Naive B cell (primary cell): ENCODE measurements around the gene CTDSPL. TPM values are rescaled to one million over a fixed set of nuclear protein-coding genes. Genes with fewer than 3 reads are reported as not detected.

ENCODE experiments used
- ATAC-seq, 2 donors: fragments of 150-1000 bp; cut with Tn5 transposase; 2 replicates each; pipeline ENCODE4 v1.10.0; 2021; ENCODE audit warnings: low read depth in 2 of 2, mild to moderate bottlenecking in 2 of 2, moderate library complexity in 2 of 2
- DNase-seq: peaks from one replicate; pipeline ENCODE4 v3.0.0; 2022
- H3K27ac Mint-ChIP-seq, 6 donors: one replicate each; pipeline ENCODE4 v1.8.0; 2020 to 2022; ENCODE audit warnings: mild to moderate bottlenecking in 6 of 6, mixed read lengths in 6 of 6, moderate library complexity in 5 of 6, inconsistent platforms in 2 of 6
- H3K27me3 Mint-ChIP-seq, 3 donors: one replicate each; pipeline ENCODE4 v1.8.0; 2021 to 2022; ENCODE audit warnings: mixed read lengths in 3 of 3, mild to moderate bottlenecking in 1 of 3
- H3K36me3 Mint-ChIP-seq, 2 donors: one replicate each; pipeline ENCODE4 v1.8.0; 2020 to 2022; ENCODE audit warnings: mixed read lengths in 2 of 2, inconsistent platforms in 1 of 2, mild to moderate bottlenecking in 1 of 2
- H3K4me1 Mint-ChIP-seq, 3 donors: one replicate each; pipeline ENCODE4 v1.8.0; 2020 to 2022; ENCODE audit warnings: mixed read lengths in 3 of 3, inconsistent platforms in 1 of 3, mild to moderate bottlenecking in 1 of 3, moderate library complexity in 1 of 3
- H3K4me3 Mint-ChIP-seq, 8 donors: one replicate each; pipeline ENCODE4 v1.8.0; 2020 to 2022; ENCODE audit warnings: mild to moderate bottlenecking in 8 of 8, mixed read lengths in 8 of 8, moderate library complexity in 8 of 8, inconsistent platforms in 2 of 8
- H3K9me3 Mint-ChIP-seq, 7 donors: one replicate each; pipeline ENCODE4 v1.8.0; 2020 to 2022; ENCODE audit warnings: mixed read lengths in 7 of 7, mild to moderate bottlenecking in 5 of 7, inconsistent platforms in 2 of 7, moderate library complexity in 1 of 7
- polyA plus RNA-seq, 6 donors: library from polyadenylated mRNA; unstranded; fragments of 300-500 nt; fragmentation: Illumina TruSeq; gene quantifications; one replicate each; pipeline ENCODE4 v1.2.3, GENCODE V29; 2021; ENCODE audit warnings: low read depth in 6 of 6

Gene CTDSPL
- polyA plus RNA-seq, 6 donors from 2014 or later, result 0.15 to 0.70 (median 0.31) TPM; not detected in 3

DNA sequence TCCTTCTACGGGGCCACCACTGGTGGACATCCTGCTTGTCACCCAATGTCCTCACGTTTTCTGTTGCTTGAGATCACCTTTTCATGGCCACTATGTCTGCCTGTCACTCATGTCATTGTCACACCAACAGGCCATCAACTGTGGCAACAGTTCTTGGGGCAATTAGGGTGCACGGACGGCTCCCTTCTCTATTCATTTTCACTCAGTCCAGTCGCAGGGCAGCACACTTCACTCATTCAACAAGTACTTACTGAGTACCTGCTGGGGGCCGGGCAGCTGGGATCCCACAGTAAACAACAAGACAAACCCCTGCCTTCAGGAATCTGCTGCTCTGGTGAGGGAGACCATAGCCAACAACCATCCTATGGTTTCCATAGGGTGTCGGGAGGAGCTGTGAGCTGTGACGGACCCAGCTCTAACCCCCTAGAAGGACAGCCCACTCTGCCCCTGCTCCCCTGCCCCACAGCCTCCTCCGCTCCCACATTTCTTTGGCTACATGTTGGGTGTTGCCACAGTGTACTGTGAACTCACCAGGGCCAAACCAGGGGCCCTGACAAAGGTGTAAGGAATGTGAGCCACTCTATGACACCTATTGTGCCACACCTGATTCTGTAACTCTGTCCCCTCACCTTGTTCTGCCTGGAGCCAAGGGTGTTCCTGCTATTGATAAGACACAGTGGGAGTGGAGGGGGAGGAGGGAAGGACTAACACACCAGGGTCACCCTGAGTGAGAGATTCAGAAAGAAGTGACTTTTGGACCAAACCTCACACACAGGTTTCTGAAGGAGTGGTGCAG is 130.8 kb downstream of the CTDSPL start:
- no peak for ATAC-seq
- peaks cover 8 to 10% of the 10 kb centered on the region in 2 donors for H3K36me3 Mint-ChIP-seq
- peak overlapping the region; percentile 92 to 97 (median 96) for H3K4me3 Mint-ChIP-seq
- H3K9me3 Mint-ChIP-seq, result peaks cover 0 to 2% (median 0%) of the 10 kb centered on the region in 7 donors
- H3K27ac Mint-ChIP-seq, result peak overlapping the region in 1 of 6 donors; percentile 74
- DNase-seq, result no peak
- H3K4me1 Mint-ChIP-seq, result peaks cover 38 to 46% (median 39%) of the 10 kb centered on the region in 3 donors
- peaks cover 0 to 6% (median 0%) of the 10 kb centered on the region in 3 donors for H3K27me3 Mint-ChIP-seq

- no peak for DNase-seq
- Mint-ChIP-seq H3K4me1 (peaks cover 39 to 50% (median 42%) of the 10 kb centered on the region in 3 donors), H3K27ac (peak overlapping the region in 5 of 6 donors; percentile 42 to 96 (median 74))
Observed at GRCh38 chr3:37993067-37993455, 131.4 kb downstream of the CTDSPL start.

DNA sequence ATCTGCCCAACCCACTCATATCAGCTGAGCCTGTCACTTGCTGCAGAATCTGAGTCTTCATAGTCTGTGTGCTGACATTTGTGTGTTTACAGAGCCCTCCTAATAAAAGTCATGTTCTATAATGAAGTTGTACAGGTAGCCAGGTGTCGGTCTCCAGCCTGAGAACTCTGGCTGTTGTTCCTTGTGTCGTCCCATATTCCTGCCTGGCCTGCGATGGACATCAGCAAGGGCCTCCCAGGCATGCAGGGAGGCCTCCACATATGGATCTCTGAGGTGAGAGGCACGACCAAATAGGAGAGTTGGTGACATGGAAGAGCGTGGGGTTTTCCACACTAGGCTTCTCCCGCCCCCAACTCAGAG is 131.8 kb downstream of the CTDSPL start:
- DNase-seq, result no peak
- Mint-ChIP-seq H3K9me3 (peaks cover 0 to 2% (median 0%) of the 10 kb centered on the region in 7 donors), H3K4me1 (peaks cover 43 to 54% (median 46%) of the 10 kb centered on the region in 3 donors)

More at GRCh38 chr3:37993067-37993455, 131.4 kb downstream of the CTDSPL start:
- H3K9me3 Mint-ChIP-seq, result peaks cover 0 to 2% (median 0%) of the 10 kb centered on the region in 7 donors
- peaks cover 8 to 10% of the 10 kb centered on the region in 2 donors for H3K36me3 Mint-ChIP-seq
- H3K27me3 Mint-ChIP-seq, result peaks cover 0 to 6% (median 0%) of the 10 kb centered on the region in 3 donors
- peak overlapping the region; percentile 92 to 97 (median 96) for H3K4me3 Mint-ChIP-seq
- ATAC-seq, result no peak

DNA sequence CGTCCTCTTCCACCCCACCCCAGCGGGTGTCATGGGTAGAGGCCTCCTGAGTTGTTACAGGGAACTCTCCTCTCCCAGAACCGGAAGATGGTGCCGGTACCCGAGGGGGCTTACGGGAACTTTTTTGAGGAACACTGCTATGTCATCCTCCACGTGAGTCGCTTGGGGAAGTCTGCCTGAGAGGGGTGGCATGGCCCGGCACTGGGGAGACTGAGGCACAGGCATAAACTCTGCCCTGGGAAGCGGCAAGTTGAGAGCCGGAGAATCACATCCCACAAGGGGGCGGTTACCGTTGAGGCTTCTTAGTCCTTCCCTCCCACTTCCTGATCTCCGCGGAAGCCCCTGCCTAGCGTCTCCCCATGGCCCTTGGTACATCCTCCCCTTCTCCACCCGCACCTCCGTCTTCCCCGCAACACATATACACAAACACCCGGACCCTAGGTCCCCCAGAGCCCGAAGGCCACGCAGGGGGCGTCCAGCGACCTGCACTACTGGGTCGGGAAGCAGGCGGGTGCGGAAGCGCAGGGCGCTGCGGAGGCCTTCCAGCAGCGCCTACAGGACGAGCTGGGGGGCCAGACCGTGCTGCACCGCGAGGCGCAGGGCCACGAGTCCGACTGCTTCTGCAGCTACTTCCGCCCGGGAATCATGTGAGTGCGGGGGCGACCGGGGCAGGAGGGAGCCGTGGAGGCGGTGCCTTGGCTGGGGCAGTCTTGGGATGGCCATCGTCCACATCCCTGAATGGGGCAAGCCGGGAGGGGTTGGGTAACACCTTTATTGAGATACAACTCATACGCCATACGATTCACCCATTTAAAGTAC is 132.3 kb downstream of the CTDSPL start:
- ATAC-seq (peak; percentile 44 to 51), DNase-seq (peak; percentile 62)
- Mint-ChIP-seq H3K4me3 (peak overlapping the region; percentile 92 to 97 (median 96)), H3K27me3 (peaks cover 0 to 6% (median 0%) of the 10 kb centered on the region in 3 donors), H3K27ac (peak overlapping the region; percentile 85 to 96 (median 94)), H3K9me3 (peaks cover 0 to 2% (median 0%) of the 10 kb centered on the region in 7 donors), H3K4me1 (peaks cover 48 to 57% (median 52%) of the 10 kb centered on the region in 3 donors), H3K36me3 (peaks cover 8 to 10% of the 10 kb centered on the region in 2 donors)

More for the DNA sequence above, 131.8 kb downstream of the CTDSPL start:
- Mint-ChIP-seq H3K4me3 (peak overlapping the region; percentile 92 to 97 (median 96)), H3K27me3 (peaks cover 0 to 6% (median 0%) of the 10 kb centered on the region in 3 donors), H3K36me3 (peaks cover 8 to 10% of the 10 kb centered on the region in 2 donors), H3K27ac (peak overlapping the region; percentile 85 to 96 (median 94))
- peak in 1 of 2 donors; percentile 10 for ATAC-seq

DNA sequence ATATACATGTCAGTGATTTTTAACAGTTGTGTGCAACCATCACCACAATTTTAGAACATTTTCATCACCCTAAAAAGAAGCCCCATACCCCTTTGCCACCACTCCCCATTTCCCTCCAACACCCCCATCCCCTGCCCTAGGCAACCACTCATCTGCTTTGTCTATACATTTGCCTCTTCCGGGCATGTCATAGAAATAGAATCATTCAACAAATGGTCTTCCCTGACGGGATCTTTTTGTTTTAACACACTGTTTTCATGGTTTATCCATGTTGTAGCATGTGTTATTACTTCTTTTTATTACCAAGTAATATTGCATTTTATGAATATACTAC is 132.9 kb downstream of the CTDSPL start:
- Mint-ChIP-seq H3K4me3 (peak overlapping the region; percentile 92 to 97 (median 96)), H3K9me3 (peaks cover 0 to 2% (median 0%) of the 10 kb centered on the region in 7 donors), H3K4me1 (peaks cover 54 to 63% (median 57%) of the 10 kb centered on the region in 3 donors), H3K36me3 (peaks cover 8 to 10% of the 10 kb centered on the region in 2 donors), H3K27me3 (peaks cover 0 to 6% (median 0%) of the 10 kb centered on the region in 3 donors), H3K27ac (peak overlapping the region; percentile 85 to 96 (median 94))
- no peak for ATAC-seq
- no peak for DNase-seq

- Mint-ChIP-seq H3K9me3 (peaks cover 0 to 2% (median 0%) of the 10 kb centered on the region in 7 donors), H3K36me3 (peaks cover 8 to 10% of the 10 kb centered on the region in 2 donors), H3K27ac (peak overlapping the region in 2 of 6 donors; percentile 65 to 81), H3K4me3 (peak overlapping the region in 4 of 8 donors; percentile 92 to 97 (median 95)), H3K4me1 (peaks cover 56 to 63% (median 61%) of the 10 kb centered on the region in 3 donors), H3K27me3 (peaks cover 0 to 1% (median 0%) of the 10 kb centered on the region in 3 donors)
- ATAC-seq (no peak), DNase-seq (no peak)
Observed at GRCh38 chr3:37995652-37996641, 134.3 kb downstream of the CTDSPL start.

- peak; percentile 65 for DNase-seq
- H3K27me3 Mint-ChIP-seq, result no peaks in the 10 kb centered on the region
- H3K36me3 Mint-ChIP-seq, result peaks cover 8 to 10% of the 10 kb centered on the region in 2 donors
- H3K4me3 Mint-ChIP-seq, result peak overlapping the region in 7 of 8 donors; percentile 38 to 92 (median 61)
- H3K4me1 Mint-ChIP-seq, result peaks cover 56 to 63% (median 61%) of the 10 kb centered on the region in 3 donors
- peak overlapping the region; percentile 18 to 92 (median 76) for H3K27ac Mint-ChIP-seq
- peaks cover 0 to 2% (median 0%) of the 10 kb centered on the region in 7 donors for H3K9me3 Mint-ChIP-seq
- ATAC-seq, result peak; percentile 55 to 59
Observed at GRCh38 chr3:37996785-37997301, 135.2 kb downstream of the CTDSPL start.

- ATAC-seq (no peak), DNase-seq (no peak)
- Mint-ChIP-seq H3K27ac (peak overlapping the region in 1 of 6 donors; percentile 81), H3K27me3 (no peaks in the 10 kb centered on the region), H3K4me1 (peaks cover 56 to 63% (median 61%) of the 10 kb centered on the region in 3 donors), H3K36me3 (peaks cover 8 to 10% of the 10 kb centered on the region in 2 donors), H3K4me3 (peak overlapping the region in 2 of 8 donors; percentile 2 to 34), H3K9me3 (peaks cover 0 to 2% (median 0%) of the 10 kb centered on the region in 7 donors)
Observed at GRCh38 chr3:37997342-37997741, 135.7 kb downstream of the CTDSPL start.

DNA sequence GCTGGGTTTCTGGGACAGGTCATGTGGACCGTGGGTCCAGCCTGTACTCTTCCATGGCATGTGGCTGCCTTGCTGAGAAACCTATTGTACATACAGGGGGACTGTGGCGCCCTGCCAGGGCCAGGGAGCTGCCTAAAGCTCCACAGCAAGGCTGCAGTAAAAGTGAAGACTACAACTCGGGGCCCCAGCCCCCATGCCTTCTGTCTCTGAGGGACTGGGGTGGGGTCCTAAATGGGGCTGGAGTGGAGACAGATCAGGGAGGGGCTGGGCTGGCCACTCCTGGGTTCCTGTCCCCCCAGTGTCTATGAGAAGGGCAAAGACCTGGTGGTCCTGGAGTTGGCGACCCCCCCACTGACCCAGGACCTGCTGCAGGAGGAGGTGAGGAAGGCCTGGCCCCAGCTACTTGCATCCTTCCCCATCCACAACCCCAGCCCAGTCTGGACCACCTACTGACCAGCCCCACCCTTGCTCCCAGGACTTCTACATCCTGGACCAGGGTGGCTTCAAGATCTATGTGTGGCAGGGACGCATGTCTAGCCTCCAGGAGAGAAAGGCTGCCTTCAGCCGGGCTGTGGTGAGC is 136.2 kb downstream of the CTDSPL start:
- H3K4me3 Mint-ChIP-seq, result peak overlapping the region in 6 of 8 donors; percentile 77 to 90 (median 82)
- peaks cover 0 to 2% (median 0%) of the 10 kb centered on the region in 7 donors for H3K9me3 Mint-ChIP-seq
- DNase-seq, result no peak
- peaks cover 8 to 10% of the 10 kb centered on the region in 2 donors for H3K36me3 Mint-ChIP-seq
- H3K4me1 Mint-ChIP-seq, result peaks cover 57 to 63% (median 61%) of the 10 kb centered on the region in 3 donors
- peak overlapping the region; percentile 28 to 98 (median 96) for H3K27ac Mint-ChIP-seq
- no peaks in the 10 kb centered on the region for H3K27me3 Mint-ChIP-seq
- ATAC-seq, result no peak

DNA sequence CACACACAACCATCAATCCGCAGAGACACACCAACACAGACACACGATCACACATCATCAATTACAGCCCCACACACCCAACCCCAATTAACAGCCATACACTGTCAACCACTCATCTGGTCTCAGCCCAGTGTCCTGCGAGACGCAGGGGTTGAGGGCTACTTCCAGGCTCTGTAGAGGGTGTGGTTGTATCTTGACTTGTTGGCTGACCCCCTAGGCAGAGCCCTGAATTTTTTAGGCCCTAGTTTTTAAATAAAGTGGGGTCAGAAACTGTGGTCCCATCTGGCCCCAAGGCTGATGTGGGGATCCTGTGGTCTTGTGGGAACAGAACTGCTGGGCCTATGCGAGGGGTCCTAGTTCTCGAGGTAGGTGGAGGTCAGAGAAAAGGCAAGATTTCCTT is 138.2 kb downstream of the CTDSPL start:
- peaks cover 8 to 10% of the 10 kb centered on the region in 2 donors for H3K36me3 Mint-ChIP-seq
- peaks cover 0 to 2% (median 0%) of the 10 kb centered on the region in 7 donors for H3K9me3 Mint-ChIP-seq
- H3K27ac Mint-ChIP-seq, result peak overlapping the region in 2 of 6 donors; percentile 44 to 95
- no peak for DNase-seq
- peaks cover 48 to 63% (median 49%) of the 10 kb centered on the region in 3 donors for H3K4me1 Mint-ChIP-seq
- peak overlapping the region in 6 of 8 donors; percentile 48 to 81 (median 58) for H3K4me3 Mint-ChIP-seq
- no peak for ATAC-seq
- H3K27me3 Mint-ChIP-seq, result no peaks in the 10 kb centered on the region

DNA sequence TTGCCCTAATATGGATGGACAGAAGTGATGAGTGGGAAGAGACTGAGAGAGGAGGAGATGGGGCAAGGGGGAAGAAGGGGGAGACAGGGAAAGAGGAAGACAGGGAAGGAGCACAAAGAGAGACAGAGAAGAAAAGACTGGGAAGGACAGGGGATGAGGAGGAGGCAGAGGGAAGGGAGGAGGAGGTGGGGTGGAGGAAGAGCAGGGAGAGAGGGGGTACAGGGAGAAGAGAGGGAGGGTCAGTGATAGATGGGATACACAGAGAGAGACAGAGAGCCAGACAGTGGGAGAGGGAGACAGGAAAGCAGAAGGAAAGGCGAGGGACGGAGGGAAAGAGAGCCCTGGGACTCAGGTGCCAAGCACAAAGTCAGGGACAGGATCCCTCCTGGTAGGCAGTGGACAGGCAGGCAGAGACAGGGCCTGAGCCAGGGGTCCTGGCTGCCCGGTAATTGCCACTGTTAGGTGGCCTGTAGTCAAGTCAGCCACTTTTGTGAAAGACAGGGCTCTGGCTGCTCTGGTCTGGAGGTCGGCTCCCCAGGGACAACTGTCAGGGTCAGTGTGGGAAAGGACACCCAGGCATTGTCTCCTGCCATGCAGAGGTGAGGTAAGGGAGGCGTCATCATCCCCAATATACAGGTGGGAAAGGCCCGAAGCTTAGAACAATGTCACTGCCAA is 138.7 kb downstream of the CTDSPL start:
- H3K27ac Mint-ChIP-seq, result peak overlapping the region in 3 of 6 donors; percentile 26 to 95 (median 32)
- ATAC-seq, result no peak
- H3K4me3 Mint-ChIP-seq, result peak overlapping the region in 4 of 8 donors; percentile 23 to 81 (median 36)
- H3K36me3 Mint-ChIP-seq, result peaks cover 8 to 10% of the 10 kb centered on the region in 2 donors
- H3K9me3 Mint-ChIP-seq, result peaks cover 0 to 2% (median 0%) of the 10 kb centered on the region in 7 donors
- H3K27me3 Mint-ChIP-seq, result no peaks in the 10 kb centered on the region
- DNase-seq, result no peak
- H3K4me1 Mint-ChIP-seq, result peaks cover 44 to 62% (median 46%) of the 10 kb centered on the region in 3 donors
